GM18526 (cell line): ENCODE results near the gene ATL3.
A peak's percentile ranks its signal among the peaks of the same experiment; 100 is the strongest.

Experiments used
- POLR2A ChIP-seq: IDR thresholded peaks from 3 replicates; pipeline ENCODE4 v1.6.1; 2011; ENCODE audit not compliant: insufficient read length; ENCODE audit errors: extremely low read depth

Gene ATL3

DNA sequence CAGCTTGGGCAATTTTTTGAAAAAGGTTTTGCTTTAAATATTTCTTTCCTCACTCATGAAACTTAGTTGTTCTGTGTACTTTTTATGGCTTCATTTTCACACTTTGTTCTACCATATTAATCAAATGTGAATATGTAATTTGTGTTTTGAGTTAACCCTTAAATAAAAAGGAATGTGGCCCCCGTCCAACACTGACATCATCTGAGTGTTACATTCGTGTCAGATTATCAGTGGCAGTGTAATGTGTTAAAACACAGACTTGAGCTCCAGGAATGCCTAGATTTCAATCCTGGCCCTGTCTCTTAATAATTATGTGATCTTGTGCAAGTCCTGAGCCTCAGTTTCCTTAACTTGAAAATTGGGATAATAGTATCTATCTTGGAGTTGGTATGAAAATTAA is 15.8 kb upstream of the ATL3 start:
- no peak for TF ChIP-seq POLR2A

DNA sequence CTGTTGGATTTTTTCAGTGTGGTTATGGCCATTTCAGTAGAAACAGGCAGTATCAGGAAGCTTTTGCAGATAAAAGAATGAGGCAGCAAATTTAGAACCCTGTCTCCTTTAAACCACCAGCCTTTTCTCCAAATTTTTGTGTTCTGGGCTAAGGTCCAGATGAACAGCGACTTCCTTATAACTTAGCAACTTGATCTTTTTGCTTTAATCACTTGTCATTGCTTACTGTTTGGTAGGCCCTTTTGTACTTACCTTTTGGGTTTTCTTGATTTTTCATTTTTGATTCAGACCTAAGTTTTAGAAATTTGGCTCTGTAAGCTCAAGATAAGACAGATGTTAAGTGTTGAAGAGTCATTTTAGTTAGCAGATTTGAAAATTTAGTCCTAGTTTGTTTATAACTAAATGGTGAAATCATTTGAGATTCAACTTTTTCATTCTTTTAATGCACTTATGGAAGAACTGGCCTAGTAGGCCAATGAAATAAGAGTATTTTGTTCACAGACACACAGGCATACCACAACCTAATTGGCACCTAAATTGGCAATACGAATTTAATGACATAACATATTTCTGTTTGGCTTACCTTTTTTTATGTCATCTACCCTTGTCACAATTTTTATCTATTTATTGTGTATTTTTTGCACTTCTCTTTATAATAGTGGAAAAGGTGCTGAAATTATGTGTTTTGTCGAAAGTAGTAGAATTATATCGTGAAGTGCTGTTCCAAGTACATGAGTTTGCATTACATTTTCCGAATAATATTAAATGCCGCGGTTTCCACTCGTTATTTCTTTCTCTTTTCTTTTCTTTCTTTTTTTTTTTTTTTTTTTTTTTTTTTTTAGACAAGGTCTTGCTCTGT is 12.2 kb upstream of the ATL3 start:
- TF ChIP-seq POLR2A = no peak

DNA sequence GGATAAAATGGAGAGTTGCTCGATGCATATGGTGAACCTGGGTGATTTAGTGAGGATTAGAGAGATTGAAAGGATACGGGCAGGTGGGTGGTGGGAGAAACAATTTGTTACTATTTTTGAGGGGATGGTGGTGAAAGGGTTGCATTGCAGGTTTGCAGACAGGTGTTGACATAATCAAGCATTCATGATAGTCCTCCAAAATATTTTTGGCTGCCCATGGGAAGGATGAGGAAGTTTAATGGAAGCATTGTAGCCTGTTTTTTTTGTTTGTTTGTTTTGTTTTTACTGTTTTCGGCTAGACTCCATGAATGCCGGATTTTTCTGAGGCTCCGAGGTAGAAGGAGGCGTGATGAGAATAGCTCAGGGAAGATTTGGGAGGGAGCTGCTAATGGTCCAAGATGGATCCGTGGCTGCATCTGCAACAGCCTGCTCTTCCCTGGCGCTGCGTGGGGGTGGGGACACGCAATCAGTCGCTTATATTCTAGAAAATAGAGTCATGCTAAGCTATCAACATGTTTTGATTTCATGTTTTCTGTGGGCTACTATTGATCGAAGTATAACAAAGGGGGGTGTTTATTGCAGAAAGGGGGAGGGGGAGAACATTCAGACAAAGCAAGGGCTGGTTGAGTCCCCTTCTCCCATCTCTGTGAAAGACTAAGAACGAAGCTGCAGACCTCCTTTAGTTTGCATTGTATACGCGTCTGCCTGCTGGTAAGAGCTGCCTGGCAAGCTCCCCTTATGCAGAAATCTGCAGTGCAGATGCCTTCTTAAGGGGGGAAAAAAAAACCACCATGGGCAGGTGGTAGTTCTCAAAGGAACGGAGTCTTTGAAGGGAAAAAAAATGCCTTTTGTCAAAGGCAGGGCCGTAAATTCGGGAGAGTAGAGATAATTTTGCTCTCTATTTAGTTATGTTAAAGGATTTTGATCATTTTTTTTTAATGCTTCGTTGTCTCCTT is 11.2 kb upstream of the ATL3 start:
- no peak for TF ChIP-seq POLR2A

DNA sequence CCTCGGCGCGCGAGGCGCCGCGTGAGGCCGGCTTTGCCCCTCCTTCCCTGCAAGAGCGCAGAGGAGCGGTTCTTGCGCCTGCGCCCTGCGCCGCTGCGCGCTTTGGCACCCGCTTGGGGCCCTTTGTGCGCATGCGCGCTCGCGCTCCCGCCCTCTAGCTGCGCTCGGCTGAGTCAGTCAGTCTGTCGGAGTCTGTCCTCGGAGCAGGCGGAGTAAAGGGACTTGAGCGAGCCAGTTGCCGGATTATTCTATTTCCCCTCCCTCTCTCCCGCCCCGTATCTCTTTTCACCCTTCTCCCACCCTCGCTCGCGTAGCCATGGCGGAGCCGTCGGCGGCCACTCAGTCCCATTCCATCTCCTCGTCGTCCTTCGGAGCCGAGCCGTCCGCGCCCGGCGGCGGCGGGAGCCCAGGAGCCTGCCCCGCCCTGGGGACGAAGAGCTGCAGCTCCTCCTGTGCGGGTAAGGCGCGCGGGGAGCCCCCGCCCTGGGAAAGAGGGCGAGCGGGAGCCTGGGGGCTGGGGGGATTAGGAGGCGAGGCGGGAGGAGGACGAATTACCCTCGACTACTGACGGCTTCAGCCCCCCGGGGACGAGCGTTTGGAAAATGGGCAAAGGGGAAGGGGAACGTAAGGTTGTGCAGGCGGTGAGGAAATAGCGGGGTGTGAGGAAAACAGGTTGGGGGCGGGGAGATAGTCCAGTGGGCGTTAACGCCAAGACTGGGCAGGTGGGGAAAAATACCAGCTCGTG is 10.3 kb upstream of the ATL3 start, which contains the start of gene RTN3:
Gene RTN3, plus strand, starts transcription at position 180 of the 745 bp plus-strand sequence. Its CDS starts 137 bp downstream, at position 317.
- peak; percentile 96 for TF ChIP-seq POLR2A

DNA sequence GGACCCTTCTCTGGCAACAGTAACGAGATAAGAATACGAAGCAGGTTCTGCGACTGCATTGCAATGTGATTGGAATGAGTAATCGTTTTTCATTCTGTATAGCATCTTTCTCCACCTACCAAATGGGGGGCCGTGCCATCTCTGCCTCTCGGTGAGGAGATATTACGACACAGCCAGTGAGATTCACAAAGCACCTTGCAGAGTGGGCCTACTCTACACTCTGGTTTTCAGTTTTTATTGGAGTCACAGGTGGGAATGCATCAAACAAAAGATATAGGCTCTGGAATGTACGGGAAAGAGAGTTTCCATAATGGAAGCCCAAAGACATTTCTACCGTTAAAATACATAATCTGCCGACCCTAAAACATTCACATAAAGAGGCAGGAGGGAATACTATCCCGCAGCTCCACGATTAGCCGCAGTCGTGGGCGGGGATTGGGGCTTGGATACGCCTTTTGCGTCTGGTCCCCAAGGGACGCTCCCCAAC is 9.7 kb upstream of the ATL3 start:
- no peak for TF ChIP-seq POLR2A

DNA sequence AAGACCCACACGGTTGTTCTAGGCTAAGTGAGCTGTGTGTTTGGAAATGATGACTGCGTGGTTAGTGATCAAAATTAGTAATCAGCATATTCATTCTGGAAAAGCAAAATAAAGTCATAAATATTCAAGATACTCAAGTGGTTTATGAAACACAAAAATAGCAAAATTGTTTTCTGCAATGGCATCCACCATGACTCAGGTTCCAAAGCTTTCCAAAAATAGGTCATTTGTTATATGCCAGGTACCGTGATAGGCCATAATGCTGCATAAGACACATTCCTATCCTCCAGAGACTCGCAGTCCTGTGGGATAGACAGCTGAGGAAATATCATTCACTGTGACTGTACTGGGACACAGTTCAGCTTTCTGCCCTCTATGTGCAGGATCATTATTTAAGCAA is 2.4 kb upstream of the ATL3 start:
- TF ChIP-seq POLR2A = no peak

DNA sequence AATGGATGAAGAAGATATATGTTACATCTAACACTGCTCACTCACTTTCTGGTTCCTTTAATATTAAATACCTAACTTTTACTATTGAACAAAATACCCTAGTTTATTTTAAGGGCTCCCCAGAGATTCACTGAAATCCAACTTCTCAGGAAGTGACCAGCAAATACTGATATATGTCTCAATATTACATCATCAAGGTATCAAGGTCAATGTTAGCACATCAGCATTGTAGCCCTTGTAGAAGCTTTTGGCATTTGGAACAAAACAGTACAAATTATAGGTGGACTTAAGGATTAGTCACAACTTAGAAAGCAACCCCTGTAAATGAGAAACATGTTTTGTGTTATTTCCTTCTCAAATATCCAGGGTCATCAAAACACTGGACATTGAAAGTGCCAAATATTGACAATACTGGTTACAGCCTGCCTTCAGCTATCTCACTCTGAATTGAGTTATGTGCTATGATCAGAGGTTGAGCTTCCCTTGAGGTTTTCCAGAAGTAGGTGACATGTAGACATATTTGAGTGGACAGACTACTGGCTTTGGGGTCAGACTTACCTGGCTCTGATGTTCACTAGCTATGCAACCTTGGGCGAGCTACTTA is 1.9 kb upstream of the ATL3 start:
- no peak for TF ChIP-seq POLR2A

DNA sequence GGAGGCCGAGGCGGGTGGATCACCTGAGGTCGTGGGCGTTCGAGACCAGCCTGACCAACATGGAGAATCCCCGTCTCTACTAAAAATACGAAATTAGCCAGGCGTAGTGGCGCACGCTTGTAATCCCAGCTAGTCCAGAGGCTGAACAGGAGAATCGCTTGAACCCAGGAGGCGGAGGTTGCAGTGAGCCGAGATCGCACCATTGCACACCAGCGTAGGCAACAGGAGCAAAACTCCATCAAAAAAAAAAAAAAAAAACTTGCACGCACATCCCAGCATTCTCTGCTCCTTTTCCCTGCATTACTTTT is 934 bp upstream of the ATL3 start:
- TF ChIP-seq POLR2A = no peak

DNA sequence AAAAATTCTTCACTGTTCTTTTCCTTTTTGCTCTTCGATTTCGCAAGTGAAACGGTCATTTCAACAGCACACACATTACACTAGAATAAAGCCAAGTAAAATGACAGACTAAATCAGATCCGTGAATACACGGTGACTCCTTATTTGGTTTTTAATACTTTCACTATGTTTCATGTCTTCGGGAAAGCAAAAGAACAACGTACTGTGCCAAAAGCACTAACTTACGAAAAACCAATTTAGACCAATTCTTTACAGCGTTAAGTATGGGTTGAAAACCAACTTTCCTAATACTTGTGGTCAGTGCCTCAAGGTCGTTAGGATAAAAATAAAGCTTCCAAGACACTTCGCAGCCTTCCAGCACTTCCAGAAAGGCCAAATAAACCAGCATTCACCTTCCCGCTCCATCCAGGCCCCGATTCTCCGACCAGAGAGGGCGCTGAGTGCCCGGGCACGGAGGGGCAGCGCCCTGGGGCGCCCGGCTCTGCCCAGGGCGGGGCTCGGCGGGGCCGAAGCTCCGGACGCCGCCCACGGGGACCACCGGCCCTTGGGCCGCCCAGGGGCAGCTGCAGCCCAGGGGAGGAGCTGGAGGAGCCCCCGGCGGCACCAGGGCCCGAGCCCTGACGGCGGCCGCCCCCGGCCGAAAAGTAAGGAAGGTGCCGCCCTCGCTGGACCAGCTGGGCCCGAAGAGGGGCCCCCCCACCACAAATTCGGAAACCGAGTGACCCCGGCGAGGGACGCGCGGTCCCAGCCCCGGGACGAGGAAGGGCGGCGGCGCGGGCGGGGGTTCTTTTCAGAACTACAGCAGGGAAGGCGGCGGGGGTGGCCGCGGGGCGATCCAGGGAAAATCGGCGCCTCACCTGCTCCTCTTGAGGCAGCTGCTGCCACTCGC is 499 bp downstream of the ATL3 start:
- no peak for TF ChIP-seq POLR2A

DNA sequence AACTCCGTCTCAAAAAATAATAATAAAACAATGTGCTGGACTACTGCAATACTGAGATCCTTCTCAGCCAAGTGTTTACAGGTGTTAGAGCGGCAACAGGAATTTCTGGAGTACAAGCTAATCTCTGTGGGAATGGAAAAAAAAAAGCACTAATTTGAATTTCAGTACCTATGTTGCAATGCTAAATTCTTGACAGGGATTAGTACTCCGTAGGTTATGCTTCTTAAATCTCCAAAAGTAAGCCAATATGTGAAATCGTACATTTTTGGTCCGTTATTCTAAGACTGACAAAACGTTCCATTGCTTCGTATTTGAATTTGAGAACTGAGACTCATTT is 1.1 kb downstream of the ATL3 start:
- TF ChIP-seq POLR2A = no peak

DNA sequence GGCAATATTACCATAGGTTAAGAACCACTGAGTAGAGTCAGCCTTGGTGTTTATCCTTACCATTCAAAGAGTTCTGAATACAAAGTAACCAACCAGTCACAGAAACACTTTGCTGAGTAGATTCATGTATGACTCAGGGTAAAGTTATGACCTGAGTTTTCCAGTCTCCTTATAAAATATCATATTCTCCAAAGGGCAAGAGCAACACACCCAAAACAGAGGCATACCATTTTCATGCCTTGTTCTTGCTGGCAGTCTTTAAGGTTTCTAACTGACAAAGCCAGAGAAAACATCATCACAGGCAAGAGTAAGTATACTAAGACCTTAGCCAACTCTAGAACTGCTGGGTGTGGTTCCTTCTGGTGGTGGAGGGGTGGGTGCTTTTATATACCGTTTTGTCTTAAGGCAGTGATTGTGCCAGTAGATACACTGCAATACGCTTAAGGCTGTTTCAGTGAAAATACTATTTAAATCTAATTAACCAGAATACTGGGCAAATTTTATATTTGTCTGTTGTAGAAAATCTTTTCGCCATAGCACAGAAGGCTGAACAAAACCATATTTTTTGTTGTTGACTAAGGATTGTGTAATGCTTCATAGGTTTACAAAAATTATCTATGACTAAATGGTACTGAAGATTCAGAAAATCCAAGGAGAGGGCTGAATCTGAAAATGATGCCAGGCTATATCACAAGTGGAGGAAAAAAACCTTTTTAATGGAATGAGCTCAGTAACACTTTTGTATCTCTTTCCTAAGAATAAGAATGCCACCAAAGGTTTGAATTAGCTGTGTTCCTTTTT is 3.0 kb downstream of the ATL3 start:
- TF ChIP-seq POLR2A = no peak

DNA sequence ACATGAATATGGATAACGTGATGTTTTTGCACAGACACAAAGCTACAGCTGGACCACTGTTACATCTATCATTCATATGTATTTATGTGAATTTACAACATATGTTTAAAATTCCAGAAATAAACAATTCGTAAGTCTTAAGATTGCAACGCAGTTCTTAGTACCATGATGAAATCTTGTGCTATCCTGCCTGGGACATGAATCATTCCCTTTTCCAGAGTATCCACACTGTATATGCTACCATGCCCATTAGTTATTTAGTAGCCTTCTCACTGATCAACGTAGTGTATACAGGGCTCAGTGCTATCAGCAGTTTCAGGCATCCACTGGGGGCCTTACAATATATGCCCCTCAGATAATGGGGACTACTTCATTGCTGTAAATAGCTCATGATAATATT is 4.3 kb downstream of the ATL3 start:
- TF ChIP-seq POLR2A = no peak

DNA sequence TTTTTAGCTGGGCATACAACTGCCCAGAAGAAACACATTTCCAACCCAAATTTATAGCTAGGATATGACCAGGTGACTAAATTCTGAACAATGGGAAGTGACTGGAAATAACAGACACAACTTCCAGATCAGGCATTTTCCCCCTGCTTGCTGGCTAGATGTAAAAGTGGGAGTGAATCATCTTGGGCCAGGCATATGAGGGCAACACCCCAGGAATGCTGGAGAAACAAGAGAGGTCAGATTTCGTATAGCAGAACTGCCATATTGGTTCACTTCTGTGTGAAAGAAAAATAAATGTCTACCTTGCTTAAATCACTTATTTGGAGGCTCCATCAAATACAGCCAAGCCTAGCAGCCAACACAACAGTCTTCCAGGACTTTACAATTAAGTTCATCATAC is 7.4 kb downstream of the ATL3 start:
- TF ChIP-seq POLR2A = no peak

DNA sequence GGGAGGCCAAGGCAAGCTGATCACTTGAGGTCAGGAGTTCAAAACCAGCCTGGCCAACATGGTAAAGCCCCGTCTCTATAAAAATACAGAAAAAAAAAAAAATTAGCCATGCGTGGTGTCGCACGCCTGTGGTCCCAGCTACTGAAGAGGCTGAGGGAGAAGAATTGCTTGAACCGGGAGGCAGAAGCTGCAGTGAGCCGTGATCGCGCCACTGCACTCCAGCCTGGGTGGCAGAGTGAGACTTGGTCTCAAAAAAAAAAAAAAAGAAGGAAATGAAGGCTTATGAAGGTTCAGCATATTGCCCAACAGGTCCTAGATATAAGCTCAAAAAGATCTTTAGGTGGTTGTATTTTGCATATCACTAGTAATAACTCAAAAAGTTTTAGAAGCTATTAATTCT is 10.2 kb downstream of the ATL3 start:
- TF ChIP-seq POLR2A = no peak

DNA sequence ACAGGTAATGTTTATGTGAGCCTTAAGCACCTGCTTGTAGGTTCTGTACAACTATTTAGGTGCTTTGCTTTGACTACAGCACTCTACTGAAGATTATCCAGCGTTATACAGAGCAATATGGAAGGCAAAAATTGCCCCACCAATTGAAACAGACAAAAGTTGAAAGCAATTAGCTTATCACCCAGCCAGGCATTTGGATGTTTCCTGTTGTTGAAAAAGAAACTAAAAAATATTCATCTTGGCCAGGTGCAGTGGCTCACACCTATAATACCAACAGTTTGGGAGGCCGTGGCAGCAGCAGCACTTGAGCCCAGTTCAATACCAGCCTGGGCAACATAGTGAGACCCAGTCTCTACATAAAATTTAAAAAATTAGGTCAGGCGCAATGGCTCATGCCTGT is 18.5 kb downstream of the ATL3 start:
- TF ChIP-seq POLR2A = no peak
